HG03460 (cell line): Measurements from ENCODE around the gene GPR87.

Source experiments
- ATAC-seq: cut with Tn5 transposase; IDR thresholded peaks from one replicate; pipeline ENCODE4 v1.9.1; 2021; ENCODE audit not compliant: unreplicated experiment

GPR87 gene

GRCh38 chr3:151283387-151283786 lies 33.2 kb downstream of the GPR87 start:
- ATAC-seq = no peak

- ATAC-seq = no peak
Observed at GRCh38 chr3:151282921-151283320, 33.7 kb downstream of the GPR87 start.

GRCh38 chr3:151281671-151282324 lies 34.8 kb downstream of the GPR87 start:
- no peak for ATAC-seq

- no peak for ATAC-seq
Observed at GRCh38 chr3:151278230-151278629, 38.4 kb downstream of the GPR87 start, which contains the start of gene P2RY14. TSS of gene P2RY14 (minus strand) at chr3:151278542. CDS start at chr3:151214316, 64,226 bp downstream.

- ATAC-seq = peak; percentile 82
Observed at GRCh38 chr3:151276687-151277042, 40.0 kb downstream of the GPR87 start.

- peak; percentile 33 for ATAC-seq
Observed at GRCh38 chr3:151276038-151276686, 40.5 kb downstream of the GPR87 start.

GRCh38 chr3:151275091-151275490 lies 41.5 kb downstream of the GPR87 start:
- no peak for ATAC-seq

GRCh38 chr3:151269631-151270030 lies 47.0 kb downstream of the GPR87 start:
- no peak for ATAC-seq

GRCh38 chr3:151268267-151269235 lies 48.1 kb downstream of the GPR87 start:
- ATAC-seq = peak; percentile 65

- no peak for ATAC-seq
Observed at GRCh38 chr3:151267066-151267465, 49.6 kb downstream of the GPR87 start.

GRCh38 chr3:151265866-151266265 lies 50.8 kb downstream of the GPR87 start:
- peak; percentile 95 for ATAC-seq

GRCh38 chr3:151265166-151265565 lies 51.5 kb downstream of the GPR87 start:
- ATAC-seq = no peak

GRCh38 chr3:151264605-151265004 lies 52.0 kb downstream of the GPR87 start:
- ATAC-seq = no peak

- no peak for ATAC-seq
Observed at GRCh38 chr3:151262871-151263525, 53.6 kb downstream of the GPR87 start.

- ATAC-seq = no peak
Observed at GRCh38 chr3:151259664-151260063, 57.0 kb downstream of the GPR87 start.

GRCh38 chr3:151256749-151257148 lies 59.9 kb downstream of the GPR87 start:
- ATAC-seq = no peak

- no peak for ATAC-seq
Observed at GRCh38 chr3:151248772-151249337, 67.8 kb downstream of the GPR87 start.
